Endothelial cell of umbilical vein (primary cell): ENCODE measurements around the gene DPF3.

ENCODE experiments used
- CTCF ChIP-seq, 2 donors: IDR thresholded peaks; 1 replicate in 1 of 2; 2 replicates in 1 of 2; pipeline ENCODE4 v1.5.1; 2011; ENCODE audit warnings: low read length in 2 of 2, mild to moderate bottlenecking in 2 of 2, moderate library complexity in 2 of 2, control low read depth in 1 of 2, inconsistent platforms in 1 of 2, low read depth in 1 of 2; ENCODE audit not compliant: insufficient read depth in 1 of 2; ENCODE audit errors: extremely low read depth in 1 of 2
- EZH2 ChIP-seq: IDR thresholded peaks from 2 replicates; pipeline ENCODE4 v1.6.1; 2012; ENCODE audit warnings: borderline replicate concordance, low read depth, mild to moderate bottlenecking, moderate library complexity, low read length, inconsistent platforms; ENCODE audit not compliant: severe bottlenecking
- FOS ChIP-seq: IDR thresholded peaks from 2 replicates; pipeline ENCODE4 v1.6.1; 2011; ENCODE audit warnings: mild to moderate bottlenecking, low read length, moderate library complexity, borderline replicate concordance; ENCODE audit not compliant: insufficient read depth
- JUN ChIP-seq: IDR thresholded peaks from 2 replicates; pipeline ENCODE4 v1.6.1; 2011; ENCODE audit warnings: borderline replicate concordance, low read depth; ENCODE audit not compliant: insufficient read length, insufficient read depth
- MAX ChIP-seq: IDR thresholded peaks from 2 replicates; pipeline ENCODE4 v1.6.1; 2011; ENCODE audit not compliant: insufficient read depth, insufficient read length
- MYC ChIP-seq: IDR thresholded peaks from one replicate; pipeline ENCODE4 v1.6.1; 2011; ENCODE audit warnings: mild to moderate bottlenecking, low read depth, low read length
- POLR2A ChIP-seq: IDR thresholded peaks from 2 replicates; pipeline ENCODE4 v1.6.1; 2012; ENCODE audit warnings: low read depth, mild to moderate bottlenecking, control low read depth, low read length
- POLR2AphosphoS5 ChIP-seq: IDR thresholded peaks from 2 replicates; pipeline ENCODE4 v1.6.1; 2012; ENCODE audit warnings: low read depth, mild to moderate bottlenecking, control low read depth, low read length, moderate library complexity; ENCODE audit not compliant: insufficient read depth

GRCh38 chr14:72662214-72662613 is 231.7 kb downstream of the DPF3 start:
- TF ChIP-seq CTCF (IDR thresholded peaks at IDR 0.05; ENCODE audit: extremely low read depth in 1 of 2, insufficient read depth in 1 of 2, low read depth in 1 of 2, low read length in 2 of 2) (no peak), EZH2 (no peak), POLR2AphosphoS5 (no peak), POLR2A (no peak), MAX (no peak), MYC (no peak), FOS (no peak), JUN (no peak)
